PC-3 (cell line): Measurements from ENCODE around the gene USP25.

Source experiments
- EZH2 ChIP-seq: fragments of 300-600 bp; sonication (generic); IDR thresholded peaks from one replicate; pipeline ENCODE4 v1.6.1; 2017; ENCODE audit warnings: antibody characterized with exemption, mild to moderate bottlenecking, low read length; ENCODE audit not compliant: unreplicated experiment
- EZH2phosphoT487 ChIP-seq: fragments of 300-600 bp; sonication (generic); IDR thresholded peaks from 2 replicates; pipeline ENCODE4 v1.6.1; 2018; ENCODE audit warnings: mild to moderate bottlenecking, antibody characterized with exemption, low read length, borderline replicate concordance
- TF ChIP-seq, protein P1 (sequence below): fragments of 300-600 bp; sonication (generic); conservative IDR thresholded peaks from 2 replicates; pipeline ENCODE4 v1.5.1; 2017; ENCODE audit warnings: antibody characterized with exemption, low read depth, mild to moderate bottlenecking, low read length

GRCh38 chr21:15820852-15821379 is 91.1 kb downstream of the USP25 start:
- TF ChIP-seq, protein P1, sequence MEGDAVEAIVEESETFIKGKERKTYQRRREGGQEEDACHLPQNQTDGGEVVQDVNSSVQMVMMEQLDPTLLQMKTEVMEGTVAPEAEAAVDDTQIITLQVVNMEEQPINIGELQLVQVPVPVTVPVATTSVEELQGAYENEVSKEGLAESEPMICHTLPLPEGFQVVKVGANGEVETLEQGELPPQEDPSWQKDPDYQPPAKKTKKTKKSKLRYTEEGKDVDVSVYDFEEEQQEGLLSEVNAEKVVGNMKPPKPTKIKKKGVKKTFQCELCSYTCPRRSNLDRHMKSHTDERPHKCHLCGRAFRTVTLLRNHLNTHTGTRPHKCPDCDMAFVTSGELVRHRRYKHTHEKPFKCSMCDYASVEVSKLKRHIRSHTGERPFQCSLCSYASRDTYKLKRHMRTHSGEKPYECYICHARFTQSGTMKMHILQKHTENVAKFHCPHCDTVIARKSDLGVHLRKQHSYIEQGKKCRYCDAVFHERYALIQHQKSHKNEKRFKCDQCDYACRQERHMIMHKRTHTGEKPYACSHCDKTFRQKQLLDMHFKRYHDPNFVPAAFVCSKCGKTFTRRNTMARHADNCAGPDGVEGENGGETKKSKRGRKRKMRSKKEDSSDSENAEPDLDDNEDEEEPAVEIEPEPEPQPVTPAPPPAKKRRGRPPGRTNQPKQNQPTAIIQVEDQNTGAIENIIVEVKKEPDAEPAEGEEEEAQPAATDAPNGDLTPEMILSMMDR = no peak
- no peak for TF ChIP-seq EZH2
- no peak for TF ChIP-seq EZH2phosphoT487
